Pancreas (tissue), 10 donors: ENCODE data around the gene ZBTB40. TPM values are rescaled to one million over a fixed set of nuclear protein-coding genes. Genes with fewer than 3 reads are reported as not detected.

Experiments
- ATAC-seq, 4 donors: fragments of 200-7000 bp; cut with Tn5 transposase; one replicate each; pipeline versions ENCODE4 v1.8.0 to v1.9.1; 2020; ENCODE audit warnings: mild to moderate bottlenecking in 4 of 4, moderate library complexity in 4 of 4
- DNase-seq, 6 donors: peaks; one replicate each; pipeline ENCODE4 v3.0.0-alpha.2; 2020
- FAIRE-seq: peaks from 2 replicates; lab custom pipeline; 2012; peaks lifted over from hg19 to GRCh38; lab: Jason Lieb, UNC
- H3K27ac ChIP-seq, 4 donors: fragments of 200-600 bp; sonication (generic); 1 replicate in 3 of 4; 2 replicates in 1 of 4; pipeline versions ENCODE4 v1.5.0 to v1.8.0; 2020
- H3K27me3 ChIP-seq, 4 donors: fragments of 200-600 bp; one replicate each; pipeline ENCODE4 v1.8.0; 2021
- H3K36me3 ChIP-seq, 3 donors: fragments of 200-600 bp; sonication (generic) in 1 of 3; one replicate each; pipeline versions ENCODE4 v1.5.0 to v1.8.0; 2020 to 2021
- H3K4me1 ChIP-seq, 3 donors: fragments of 200-600 bp; one replicate each; pipeline ENCODE4 v1.8.0; 2021
- H3K4me3 ChIP-seq, 4 donors: fragments of 200-600 bp; sonication (generic) in 2 of 4; one replicate each; pipeline versions ENCODE4 v1.5.0 to v1.8.0; 2020 to 2021
- H3K9me3 ChIP-seq, 4 donors: fragments of 200-600 bp; one replicate each; pipeline ENCODE4 v1.8.0; 2021
- WGBS, 2 donors: extraction: QIAGEN DNeasy Blood & Tissue Kit; methylation state at CpG; one replicate each; pipeline ENCODE4 v1.1.7; 2013; 5-methylcytosine and 5-hydroxymethylcytosine counted together
- intact Hi-C, 3 donors: fragments of 100-400 bp; cut with DNase I; formaldehyde crosslinking; loops; one replicate each; pipeline versions ENCODE4 v1.11.1 to v1.14.2; 2022
- polyA plus RNA-seq, 2 donors: library from polyadenylated mRNA; stranded (reverse); fragments of 200-250 nt; gene quantifications; one replicate each; pipeline ENCODE4 v1.2.3, GENCODE V29; 2013
- total RNA-seq, 6 donors: library from RNA; stranded (reverse); fragmentation: NEBNext Ultra II Directional in 4 of 6; extraction: Animal tissue kit (Norgen Biotek cat#: 25700) in 4 of 6; gene quantifications; one replicate each; pipeline versions ENCODE4 v1.2.1 to v1.2.4, GENCODE V29; 2021 to 2023
- TF ChIP-seq, protein P1 (sequence below), 4 donors: fragments of 200-600 bp; sonication (generic) in 3 of 4; IDR thresholded peaks; one replicate each; pipeline versions ENCODE4 v1.5.0 to v1.8.0; 2021; ENCODE audit warnings: antibody characterized with exemption in 4 of 4
- donor health status: healthy with polysubstance abuse.
- donor health status: DM: no; HTN: no; CAD: no; lungs with moderate emphysema.
- donor health status: DM: no; HTN: no; CAD: no.
- donor health status: control.
- donor health status: control.
- donor health status: Bipolar disorder and iron deficiency.
- donor health status: DM: yes; HTN: yes; CAD: no.
- donor health status: DM: no; HTN: no; CAD: no.
- donor health status: DM: no; HTN: no; CAD: no.
- donor health status: DM: yes; HTN: yes; CAD: no.

The ZBTB40 gene
- total and polyA plus RNA-seq, 8 donors, result 6.2 to 16.0 (median 9.4) TPM

DNA sequence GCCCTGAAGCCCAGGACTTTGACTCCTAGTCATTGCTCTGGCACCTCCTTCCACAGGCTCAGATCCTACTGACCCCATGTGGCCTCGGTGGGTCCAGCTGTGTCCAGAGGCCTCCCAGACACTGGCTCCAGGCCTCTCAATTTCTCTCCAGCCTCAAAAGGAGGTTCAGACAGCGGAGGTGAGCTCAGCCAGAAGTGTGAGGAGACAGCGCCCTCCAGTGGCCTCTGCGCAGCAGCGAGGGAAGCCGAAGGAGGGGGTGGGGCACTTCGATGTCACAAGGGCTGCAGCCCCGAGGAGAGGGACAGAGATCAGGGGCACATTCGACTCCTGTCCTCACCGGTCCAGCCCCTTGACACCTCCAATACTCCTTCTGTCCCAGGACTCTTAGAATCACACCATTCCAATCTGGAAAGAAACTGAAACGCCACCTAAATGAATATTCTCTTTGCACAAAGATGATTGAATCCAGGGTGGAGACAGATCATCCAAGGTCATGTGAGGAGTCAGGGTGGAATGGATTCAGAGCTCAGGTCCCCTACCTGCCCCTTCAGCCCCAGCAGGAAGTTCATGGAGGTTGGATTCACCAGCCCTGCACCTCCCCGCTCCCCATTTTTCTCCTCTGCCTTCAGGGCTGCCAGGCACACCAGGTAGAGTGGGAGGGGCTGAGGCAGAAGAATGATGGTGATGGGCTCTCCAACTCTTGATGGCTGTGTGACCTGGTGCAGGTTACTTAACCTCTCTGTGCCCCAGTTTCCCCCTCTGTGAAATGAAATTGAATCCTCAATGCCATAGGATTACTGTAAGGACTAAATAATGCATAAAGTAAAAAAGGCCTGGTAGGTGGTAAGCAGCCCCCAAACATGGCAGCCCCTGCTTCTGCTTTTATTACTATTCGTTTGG lies 34.8 kb upstream of the ZBTB40 start:
- no peak overlapping the region for H3K27ac ChIP-seq
- intact Hi-C loops, result loop anchor here in 2 of 3 donors (5.0 to 10.0 kb wide), 3 partner anchors 225 to 390 kb away; partner anchors contain the start of gene C1QC (in 1 of the 2)
- no peak overlapping the region for H3K4me3 ChIP-seq
- peaks cover 13 to 25% (median 22%) of the 10 kb centered on the region in 3 donors for H3K4me1 ChIP-seq
- DNase-seq (peak; percentile 72 to 93 (median 87)), ATAC-seq (peak; percentile 47 to 66 (median 60)), FAIRE-seq (no peak)
- WGBS, 2 donors, result 14 to 15% methylated on average over 13 of the region's 13 CpGs
- no peaks in the 10 kb centered on the region for H3K9me3 ChIP-seq
- H3K36me3 ChIP-seq, result no peaks in the 10 kb centered on the region
- TF ChIP-seq, protein P1, sequence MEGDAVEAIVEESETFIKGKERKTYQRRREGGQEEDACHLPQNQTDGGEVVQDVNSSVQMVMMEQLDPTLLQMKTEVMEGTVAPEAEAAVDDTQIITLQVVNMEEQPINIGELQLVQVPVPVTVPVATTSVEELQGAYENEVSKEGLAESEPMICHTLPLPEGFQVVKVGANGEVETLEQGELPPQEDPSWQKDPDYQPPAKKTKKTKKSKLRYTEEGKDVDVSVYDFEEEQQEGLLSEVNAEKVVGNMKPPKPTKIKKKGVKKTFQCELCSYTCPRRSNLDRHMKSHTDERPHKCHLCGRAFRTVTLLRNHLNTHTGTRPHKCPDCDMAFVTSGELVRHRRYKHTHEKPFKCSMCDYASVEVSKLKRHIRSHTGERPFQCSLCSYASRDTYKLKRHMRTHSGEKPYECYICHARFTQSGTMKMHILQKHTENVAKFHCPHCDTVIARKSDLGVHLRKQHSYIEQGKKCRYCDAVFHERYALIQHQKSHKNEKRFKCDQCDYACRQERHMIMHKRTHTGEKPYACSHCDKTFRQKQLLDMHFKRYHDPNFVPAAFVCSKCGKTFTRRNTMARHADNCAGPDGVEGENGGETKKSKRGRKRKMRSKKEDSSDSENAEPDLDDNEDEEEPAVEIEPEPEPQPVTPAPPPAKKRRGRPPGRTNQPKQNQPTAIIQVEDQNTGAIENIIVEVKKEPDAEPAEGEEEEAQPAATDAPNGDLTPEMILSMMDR (IDR thresholded peaks at IDR 0.05), result peak; percentile 84 to 96 (median 92)
- no peaks in the 10 kb centered on the region for H3K27me3 ChIP-seq

DNA sequence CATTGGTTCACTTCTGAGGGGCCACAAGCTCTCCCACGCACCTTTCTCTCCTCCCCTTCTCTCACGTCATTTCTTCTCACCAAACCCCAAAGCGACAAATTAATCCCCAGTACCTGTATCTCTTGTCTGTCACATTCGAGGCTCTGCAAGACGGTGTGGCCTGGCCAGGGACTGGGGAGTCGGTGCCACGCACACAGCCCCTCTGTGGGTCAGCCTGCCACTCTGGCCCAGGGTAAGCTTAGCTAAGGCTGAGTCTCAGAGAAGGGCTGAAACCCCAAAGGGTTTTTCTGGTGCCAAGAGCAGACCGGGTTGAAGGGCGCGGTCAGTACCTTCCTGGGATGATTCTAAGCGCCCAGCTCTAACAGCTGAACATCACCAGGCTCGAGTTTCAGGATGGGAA lies 34.2 kb upstream of the ZBTB40 start:
- FAIRE-seq (no peak), ATAC-seq (no peak), DNase-seq (no peak)
- intact Hi-C loops, result loop anchor here in 2 of 3 donors (5.0 to 10.0 kb wide), 3 partner anchors 225 to 390 kb away; partner anchors contain the start of gene C1QC (in 1 of the 2)
- H3K27me3 ChIP-seq, result no peaks in the 10 kb centered on the region
- TF ChIP-seq, protein P1 (IDR thresholded peaks at IDR 0.05), result no peak
- WGBS, 2 donors, result 79 to 85% methylated on average over 12 of the region's 12 CpGs
- H3K36me3 ChIP-seq, result no peaks in the 10 kb centered on the region
- peaks cover 13 to 25% (median 19%) of the 10 kb centered on the region in 3 donors for H3K4me1 ChIP-seq
- H3K4me3 ChIP-seq, result no peak overlapping the region
- H3K9me3 ChIP-seq, result no peaks in the 10 kb centered on the region
- H3K27ac ChIP-seq, result no peak overlapping the region

DNA sequence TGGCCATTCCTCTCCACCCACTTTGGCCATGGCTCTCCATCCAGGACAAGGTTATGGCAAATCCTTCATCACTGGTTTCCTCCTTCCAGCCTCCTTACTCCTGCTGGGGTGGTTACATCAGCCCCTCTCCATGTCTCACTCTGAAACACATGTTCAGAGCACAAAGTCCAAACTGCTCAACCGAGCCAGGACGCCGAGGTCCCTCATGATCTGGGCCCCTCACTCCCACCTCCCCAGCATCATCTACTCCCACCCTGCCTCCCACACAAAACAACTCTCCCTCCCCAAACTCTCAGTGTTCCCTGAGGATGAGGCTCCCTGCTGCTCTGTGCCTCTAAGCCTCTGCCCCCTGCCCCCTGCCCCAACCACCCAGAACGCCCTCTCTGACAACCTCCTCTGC lies 33.3 kb upstream of the ZBTB40 start:
- TF ChIP-seq, protein P1 (IDR thresholded peaks at IDR 0.05), result no peak
- no peak overlapping the region for H3K4me3 ChIP-seq
- intact Hi-C loops, result loop anchor here in 2 of 3 donors (5.0 to 10.0 kb wide), 3 partner anchors 224 to 391 kb away; partner anchors contain the start of gene C1QC (in 1 of the 2)
- H3K36me3 ChIP-seq, result no peaks in the 10 kb centered on the region
- DNase-seq, result no peak
- 41 to 56% methylated on average over 4 of the region's 4 CpGs for WGBS, 2 donors
- peaks cover 8 to 19% (median 13%) of the 10 kb centered on the region in 3 donors for H3K4me1 ChIP-seq
- no peak overlapping the region for H3K27ac ChIP-seq
- no peaks in the 10 kb centered on the region for H3K9me3 ChIP-seq
- no peak for ATAC-seq
- no peak for FAIRE-seq
- H3K27me3 ChIP-seq, result no peaks in the 10 kb centered on the region

DNA sequence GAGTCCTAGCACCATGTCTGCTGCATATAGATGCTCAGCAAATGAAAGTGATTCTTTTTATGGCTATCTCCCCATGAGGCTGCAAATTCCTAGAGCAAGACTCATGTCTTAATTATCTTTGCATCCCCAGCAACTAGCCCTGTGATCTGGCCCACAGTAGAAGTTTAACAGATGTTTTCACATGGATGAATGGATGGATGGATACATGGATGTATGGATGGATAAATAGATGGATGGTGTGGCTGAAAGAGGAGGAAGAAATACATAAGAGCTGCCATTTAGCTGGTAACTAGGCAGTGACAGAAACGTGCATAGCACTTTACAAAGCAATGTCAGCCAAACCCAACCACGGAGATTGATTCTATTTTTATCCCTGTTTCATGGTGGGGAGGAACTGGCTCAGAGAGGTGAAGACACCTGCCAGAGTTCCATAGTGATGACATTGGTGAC lies 32.7 kb upstream of the ZBTB40 start:
- DNase-seq (no peak), ATAC-seq (no peak), FAIRE-seq (no peak)
- WGBS, 2 donors, result 0 to 2% methylated on average over 2 of the region's 2 CpGs
- Histone ChIP-seq H3K4me3 (no peak overlapping the region), H3K4me1 (peaks cover 1 to 13% (median 6%) of the 10 kb centered on the region in 3 donors), H3K9me3 (no peaks in the 10 kb centered on the region), H3K27ac (no peak overlapping the region), H3K27me3 (no peaks in the 10 kb centered on the region), H3K36me3 (no peaks in the 10 kb centered on the region)
- intact Hi-C loops, result loop anchor here in 2 of 3 donors (5.0 to 10.0 kb wide), 3 partner anchors 223 to 392 kb away; partner anchors contain the start of gene C1QC (in 1 of the 2)
- TF ChIP-seq, protein P1 (IDR thresholded peaks at IDR 0.05), result no peak
